ENCODE data around the gene SASH3. TPM values are rescaled to one million over a fixed set of nuclear protein-coding genes. Genes with fewer than 3 reads are reported as not detected.

Gene SASH3
- total and polyA plus RNA-seq, 2 donors from 2014 or later = 1.9 to 18.3 TPM

- H3K9me3 ChIP-seq (ENCODE audit: control insufficient read depth in 2 of 3, insufficient read depth in 1 of 3, low read length in 3 of 3) = no peaks in the 10 kb centered on the region
- H3K27me3 ChIP-seq (ENCODE audit: control insufficient read depth, insufficient read depth, low read length) = no peaks in the 10 kb centered on the region
- no peak for TF ChIP-seq CTCF (IDR thresholded peaks at IDR 0.05; ENCODE audit: borderline replicate concordance, extremely low read depth, insufficient read depth)
- intact Hi-C loops (cut with DNase I) = no loop called here
- H3K27ac ChIP-seq (ENCODE audit: low read depth in 2 of 2, low read length in 2 of 2) = no peak overlapping the region
- H3K9ac ChIP-seq (ENCODE audit: low read length in 3 of 3) = no peak overlapping the region
- no peak overlapping the region for H3K4me3 ChIP-seq (ENCODE audit: low read length in 3 of 3)
- H3K4me1 ChIP-seq (ENCODE audit: control insufficient read depth in 2 of 3, insufficient read depth in 2 of 3, low read depth in 1 of 3, low read length in 3 of 3) = no peaks in the 10 kb centered on the region
- FAIRE-seq (no peak), DNase-seq (no peak)
- H3K36me3 ChIP-seq (ENCODE audit: control insufficient read depth in 2 of 3, insufficient read depth in 3 of 3, low read length in 3 of 3) = no peaks in the 10 kb centered on the region
Measured at GRCh38 chrX:129788527-129788926, 8.8 kb downstream of the SASH3 start.

- TF ChIP-seq CTCF (IDR thresholded peaks at IDR 0.05; ENCODE audit: borderline replicate concordance, extremely low read depth, insufficient read depth) = no peak
- no peaks in the 10 kb centered on the region for H3K27me3 ChIP-seq (ENCODE audit: control insufficient read depth, insufficient read depth, low read length)
- H3K4me1 ChIP-seq (ENCODE audit: control insufficient read depth in 2 of 3, insufficient read depth in 2 of 3, low read depth in 1 of 3, low read length in 3 of 3) = no peaks in the 10 kb centered on the region
- intact Hi-C loops (cut with DNase I) = no loop called here
- no peak for FAIRE-seq
- no peaks in the 10 kb centered on the region for H3K9me3 ChIP-seq (ENCODE audit: control insufficient read depth in 2 of 3, insufficient read depth in 1 of 3, low read length in 3 of 3)
- no peak overlapping the region for H3K4me3 ChIP-seq (ENCODE audit: low read length in 3 of 3)
- H3K36me3 ChIP-seq (ENCODE audit: control insufficient read depth in 2 of 3, insufficient read depth in 3 of 3, low read length in 3 of 3) = no peaks in the 10 kb centered on the region
- DNase-seq = no peak
- no peak overlapping the region for H3K9ac ChIP-seq (ENCODE audit: low read length in 3 of 3)
- H3K27ac ChIP-seq (ENCODE audit: low read depth in 2 of 2, low read length in 2 of 2) = no peak overlapping the region
Measured at GRCh38 chrX:129790146-129790545, 10.4 kb downstream of the SASH3 start.

- TF ChIP-seq CTCF (IDR thresholded peaks at IDR 0.05; ENCODE audit: borderline replicate concordance, extremely low read depth, insufficient read depth) = no peak
- no peak for DNase-seq
- no peak overlapping the region for H3K4me3 ChIP-seq (ENCODE audit: low read length in 3 of 3)
- no peak overlapping the region for H3K9ac ChIP-seq (ENCODE audit: low read length in 3 of 3)
- H3K36me3 ChIP-seq (ENCODE audit: control insufficient read depth in 2 of 3, insufficient read depth in 3 of 3, low read length in 3 of 3) = no peaks in the 10 kb centered on the region
- H3K4me1 ChIP-seq (ENCODE audit: control insufficient read depth in 2 of 3, insufficient read depth in 2 of 3, low read depth in 1 of 3, low read length in 3 of 3) = no peaks in the 10 kb centered on the region
- no peaks in the 10 kb centered on the region for H3K9me3 ChIP-seq (ENCODE audit: control insufficient read depth in 2 of 3, insufficient read depth in 1 of 3, low read length in 3 of 3)
- no peak for FAIRE-seq
- H3K27me3 ChIP-seq (ENCODE audit: control insufficient read depth, insufficient read depth, low read length) = no peaks in the 10 kb centered on the region
- no peak overlapping the region for H3K27ac ChIP-seq (ENCODE audit: low read depth in 2 of 2, low read length in 2 of 2)
- intact Hi-C loops (cut with DNase I) = no loop called here
Measured at GRCh38 chrX:129790808-129791207, 11.1 kb downstream of the SASH3 start.

- no peak for TF ChIP-seq CTCF (IDR thresholded peaks at IDR 0.05; ENCODE audit: borderline replicate concordance, extremely low read depth, insufficient read depth)
- H3K4me3 ChIP-seq (ENCODE audit: low read length in 3 of 3) = no peak overlapping the region
- FAIRE-seq = no peak
- DNase-seq = no peak
- no peak overlapping the region for H3K27ac ChIP-seq (ENCODE audit: low read depth in 2 of 2, low read length in 2 of 2)
- H3K36me3 ChIP-seq (ENCODE audit: control insufficient read depth in 2 of 3, insufficient read depth in 3 of 3, low read length in 3 of 3) = no peaks in the 10 kb centered on the region
- H3K4me1 ChIP-seq (ENCODE audit: control insufficient read depth in 2 of 3, insufficient read depth in 2 of 3, low read depth in 1 of 3, low read length in 3 of 3) = no peaks in the 10 kb centered on the region
- H3K27me3 ChIP-seq (ENCODE audit: control insufficient read depth, insufficient read depth, low read length) = no peaks in the 10 kb centered on the region
- intact Hi-C loops (cut with DNase I) = no loop called here
- H3K9me3 ChIP-seq (ENCODE audit: control insufficient read depth in 2 of 3, insufficient read depth in 1 of 3, low read length in 3 of 3) = no peaks in the 10 kb centered on the region
- H3K9ac ChIP-seq (ENCODE audit: low read length in 3 of 3) = no peak overlapping the region
Measured at GRCh38 chrX:129791336-129791735, 11.6 kb downstream of the SASH3 start.
